ENCODE data around the gene SH3D21.

Gene SH3D21

DNA sequence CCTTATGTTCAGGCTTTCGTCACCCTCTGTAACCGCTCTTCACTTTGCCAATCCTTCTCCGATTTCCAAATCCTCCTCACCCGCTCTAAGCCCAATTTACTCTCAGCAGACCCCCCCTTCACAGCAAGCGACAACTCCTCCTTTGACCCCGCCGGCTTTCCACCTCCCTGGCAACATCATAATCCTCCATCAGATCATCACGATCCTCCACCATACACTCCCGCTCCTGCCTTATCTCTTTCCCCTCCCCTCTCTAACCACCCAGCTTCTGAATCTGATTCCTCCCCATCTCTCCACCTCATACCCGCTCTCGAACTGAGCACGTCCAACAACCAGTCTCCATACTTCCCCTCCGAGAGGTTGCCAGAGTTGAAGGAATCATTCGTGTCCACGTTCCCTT, 24.8 kb downstream of the SH3D21 start:
- FAIRE-seq: no peak

GRCh38 chr1:36337830-36338229, 31.7 kb downstream of the SH3D21 start:
- no peak for FAIRE-seq

DNA sequence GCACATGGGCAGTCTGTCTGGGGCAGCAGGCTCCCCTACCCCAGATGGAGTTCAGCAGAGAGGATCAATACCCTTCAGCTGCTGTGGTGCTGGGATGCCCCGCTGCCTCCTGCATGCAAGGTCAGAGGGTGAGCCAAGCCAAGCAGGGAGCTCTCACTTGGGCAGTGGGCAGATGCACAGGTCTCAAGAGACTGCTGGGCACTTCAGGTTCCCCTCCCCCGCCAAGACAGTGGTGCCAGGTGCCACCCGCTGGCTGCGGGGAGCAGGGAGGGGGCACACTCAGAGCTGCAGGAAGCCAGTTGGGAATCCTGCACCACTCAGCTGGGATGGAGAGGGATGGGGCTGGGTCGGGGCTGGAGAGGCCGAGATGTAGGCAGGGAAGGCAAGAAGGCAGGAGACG, 33.0 kb downstream of the SH3D21 start:
- FAIRE-seq: no peak

DNA sequence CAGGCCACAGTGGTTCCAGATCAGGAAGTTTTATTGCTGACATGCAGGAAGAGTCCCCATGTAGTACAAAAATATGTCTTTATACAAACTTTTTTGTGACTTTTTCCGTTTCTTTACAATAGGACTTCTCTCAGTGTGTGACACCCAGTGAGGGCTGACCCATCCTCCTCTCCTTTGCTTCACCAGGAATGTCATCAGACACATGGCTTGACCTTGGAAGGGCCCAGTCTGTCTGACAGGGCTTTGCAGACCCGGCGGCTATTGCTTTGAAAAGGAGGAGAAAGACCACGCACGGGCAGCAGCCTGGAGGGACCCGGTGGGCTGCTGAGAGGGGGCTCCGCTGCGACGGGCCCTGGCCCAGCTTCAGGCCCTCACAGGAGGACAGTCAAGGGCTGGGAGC, 33.4 kb downstream of the SH3D21 start:
- no peak for FAIRE-seq

GRCh38 chr1:36341626-36342320, 35.6 kb downstream of the SH3D21 start:
- FAIRE-seq: no peak

GRCh38 chr1:36342426-36343185, 36.4 kb downstream of the SH3D21 start:
- FAIRE-seq: no peak

DNA sequence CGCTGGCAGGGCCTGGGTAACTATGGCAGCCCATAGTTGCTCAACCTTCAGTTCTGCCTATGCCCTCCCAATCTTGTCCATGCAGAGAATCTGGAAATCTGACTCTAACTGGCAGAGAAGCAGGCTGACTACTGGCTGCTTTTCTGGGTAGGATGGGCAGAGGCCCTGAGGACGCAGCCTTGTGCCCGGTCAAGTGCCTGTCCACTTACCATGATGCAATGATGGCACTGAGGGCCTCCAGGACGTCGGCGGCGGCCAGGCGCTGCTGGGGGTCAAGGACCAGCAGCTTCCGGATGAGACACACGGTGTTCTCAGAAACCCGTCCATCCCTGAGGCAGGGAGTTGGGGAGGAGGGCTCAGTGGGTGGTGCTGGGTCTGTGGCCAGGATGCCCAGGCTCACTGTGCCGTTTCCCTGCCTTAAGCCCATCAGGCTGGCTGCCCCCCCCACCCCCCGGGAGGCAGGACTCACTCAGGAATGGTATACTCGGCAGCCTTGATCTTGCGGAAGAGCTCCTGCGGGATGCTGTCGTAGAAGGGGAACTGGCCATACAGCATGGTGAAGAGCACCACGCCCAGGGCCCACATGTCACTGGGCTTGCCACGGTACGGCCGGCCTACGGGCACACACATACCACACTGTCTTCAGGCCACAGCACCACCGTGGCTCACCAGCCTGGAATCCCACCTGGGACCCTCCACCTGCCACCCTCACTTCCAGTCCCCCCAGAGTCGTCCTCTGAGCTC, 37.7 kb downstream of the SH3D21 start:
- FAIRE-seq: no peak

DNA sequence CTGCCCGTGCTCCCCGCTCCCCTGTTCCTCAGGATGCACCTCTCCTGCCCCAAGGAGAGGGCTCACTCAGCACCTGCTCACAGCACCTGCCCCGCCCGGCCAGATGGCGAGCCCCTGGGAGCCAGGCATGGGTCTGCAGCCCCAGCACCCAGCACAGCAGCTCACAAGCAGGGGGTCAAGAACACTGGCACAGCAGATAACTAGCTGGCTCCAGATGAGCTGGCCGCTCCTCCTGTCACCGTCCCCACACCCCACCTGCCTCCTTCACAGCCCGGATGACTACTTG, 38.2 kb downstream of the SH3D21 start:
- no peak for FAIRE-seq

DNA sequence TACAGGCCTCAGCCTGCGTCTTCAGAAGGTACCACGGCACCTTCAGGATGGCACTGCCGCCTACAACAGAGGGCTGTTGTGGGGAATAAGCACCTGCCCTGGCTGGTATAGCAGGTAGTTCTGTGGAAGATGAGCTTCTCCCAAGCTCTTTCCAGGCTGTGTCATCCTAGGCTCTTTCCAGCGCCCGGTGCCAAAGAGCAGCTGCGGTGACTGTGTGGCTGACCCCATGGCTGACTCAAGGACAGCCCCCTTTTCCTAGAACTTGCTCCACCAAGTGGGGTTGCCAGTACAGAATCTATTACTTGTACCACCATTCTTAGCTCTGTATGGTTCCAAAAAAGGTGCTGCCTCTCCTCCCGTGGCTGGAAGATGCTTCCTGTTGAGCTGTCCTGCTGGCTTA, 39.2 kb downstream of the SH3D21 start:
- no peak for FAIRE-seq

DNA sequence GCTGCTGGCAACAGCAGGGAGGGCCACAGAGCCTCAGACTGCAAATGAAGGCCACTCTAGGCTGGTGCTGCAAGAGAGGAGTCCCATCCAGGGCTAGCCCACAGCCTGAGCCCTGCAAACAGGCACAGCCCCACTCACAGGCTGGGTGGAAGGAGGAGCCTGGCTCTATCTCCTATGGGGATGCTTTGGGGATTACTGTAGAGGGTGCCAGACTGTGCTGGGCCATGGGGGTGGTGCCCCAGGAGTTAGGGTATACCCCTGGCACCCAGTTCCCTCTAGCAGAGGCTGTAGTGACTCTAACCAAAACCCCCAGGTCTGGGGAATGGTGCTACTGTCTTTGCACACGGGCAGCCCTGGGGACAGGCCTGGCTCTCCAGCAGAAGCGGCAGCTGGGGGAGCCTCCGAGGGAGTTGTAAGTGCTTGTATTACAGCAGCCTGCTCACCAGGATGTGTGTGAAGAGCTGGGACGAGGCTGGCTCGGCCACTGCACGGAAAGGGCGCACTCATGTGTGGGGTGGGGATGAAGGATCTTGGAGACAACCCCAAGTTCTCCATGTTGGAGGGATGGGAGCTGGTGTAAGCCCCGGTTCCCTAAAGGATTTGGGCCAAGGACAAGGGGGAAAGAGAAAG, 40.7 kb downstream of the SH3D21 start:
- no peak for FAIRE-seq

GRCh38 chr1:36349241-36349671, 43.1 kb downstream of the SH3D21 start:
- no peak for FAIRE-seq

- FAIRE-seq: no peak
Observed at GRCh38 chr1:36349839-36350238, 43.7 kb downstream of the SH3D21 start.

DNA sequence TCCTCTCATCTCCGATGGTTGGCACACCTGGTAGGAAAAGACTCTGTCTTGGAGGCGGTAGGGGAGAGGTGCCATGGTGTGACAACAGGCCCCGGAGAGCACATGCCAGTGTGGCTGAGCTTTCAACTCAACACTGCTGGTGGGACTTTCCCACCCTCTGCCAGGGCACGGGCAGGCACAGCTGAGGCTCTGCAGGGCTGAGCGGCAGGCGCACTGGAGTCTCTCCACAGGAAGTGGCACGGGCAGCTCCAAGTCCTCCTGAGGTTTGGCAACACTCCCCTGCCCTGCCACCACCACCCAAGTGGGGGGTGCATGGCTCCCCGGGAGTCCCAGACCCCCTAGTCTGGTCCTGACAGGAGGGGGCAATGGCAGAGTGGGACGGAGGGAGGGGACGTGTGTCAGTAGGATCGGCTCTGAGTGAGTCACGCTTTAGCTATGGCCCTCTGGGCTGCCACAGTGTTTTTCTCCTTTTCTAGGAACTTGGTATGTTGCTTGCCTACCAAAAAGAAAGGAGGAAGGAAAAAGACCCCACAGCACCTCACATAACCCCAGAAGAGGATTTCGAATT, 44.6 kb downstream of the SH3D21 start:
- FAIRE-seq: no peak

DNA sequence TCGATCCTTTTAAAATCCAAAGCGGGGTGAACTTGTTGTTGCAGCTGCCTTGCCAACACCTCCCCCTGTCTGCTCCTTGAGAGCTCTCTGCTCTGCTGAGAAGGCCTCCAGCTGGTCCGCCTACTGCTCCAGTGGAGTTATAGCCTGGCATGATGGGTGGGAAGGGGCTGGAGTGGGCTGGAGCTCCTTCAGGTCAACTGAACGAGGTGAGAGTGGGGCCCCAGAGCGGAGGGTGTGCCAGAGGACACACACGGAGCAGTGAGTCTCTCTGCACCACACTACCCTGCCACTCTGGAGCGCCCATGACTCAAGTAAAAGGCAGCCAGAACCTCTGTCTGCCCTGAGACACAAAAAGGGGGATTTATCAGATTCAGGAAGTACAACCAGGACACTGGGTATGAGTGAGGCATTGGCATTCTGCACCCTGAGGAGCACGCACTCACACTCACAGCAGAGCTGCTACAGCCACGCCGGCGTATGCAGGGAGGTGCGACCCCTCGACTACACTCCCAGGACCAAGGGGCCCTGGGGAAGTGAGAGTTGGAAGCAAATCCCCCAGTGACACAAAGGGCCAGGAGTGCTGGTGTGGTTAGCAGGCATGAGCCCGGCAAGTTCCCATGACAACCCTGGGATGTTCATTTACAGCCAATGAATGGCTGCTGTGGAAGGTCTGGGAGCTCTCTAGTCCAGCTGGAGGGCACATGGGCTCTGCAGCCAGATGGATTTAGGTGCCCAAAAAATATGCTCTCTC, 45.2 kb downstream of the SH3D21 start:
- FAIRE-seq: no peak

GRCh38 chr1:36352125-36352909, 46.1 kb downstream of the SH3D21 start:
- no peak for FAIRE-seq

DNA sequence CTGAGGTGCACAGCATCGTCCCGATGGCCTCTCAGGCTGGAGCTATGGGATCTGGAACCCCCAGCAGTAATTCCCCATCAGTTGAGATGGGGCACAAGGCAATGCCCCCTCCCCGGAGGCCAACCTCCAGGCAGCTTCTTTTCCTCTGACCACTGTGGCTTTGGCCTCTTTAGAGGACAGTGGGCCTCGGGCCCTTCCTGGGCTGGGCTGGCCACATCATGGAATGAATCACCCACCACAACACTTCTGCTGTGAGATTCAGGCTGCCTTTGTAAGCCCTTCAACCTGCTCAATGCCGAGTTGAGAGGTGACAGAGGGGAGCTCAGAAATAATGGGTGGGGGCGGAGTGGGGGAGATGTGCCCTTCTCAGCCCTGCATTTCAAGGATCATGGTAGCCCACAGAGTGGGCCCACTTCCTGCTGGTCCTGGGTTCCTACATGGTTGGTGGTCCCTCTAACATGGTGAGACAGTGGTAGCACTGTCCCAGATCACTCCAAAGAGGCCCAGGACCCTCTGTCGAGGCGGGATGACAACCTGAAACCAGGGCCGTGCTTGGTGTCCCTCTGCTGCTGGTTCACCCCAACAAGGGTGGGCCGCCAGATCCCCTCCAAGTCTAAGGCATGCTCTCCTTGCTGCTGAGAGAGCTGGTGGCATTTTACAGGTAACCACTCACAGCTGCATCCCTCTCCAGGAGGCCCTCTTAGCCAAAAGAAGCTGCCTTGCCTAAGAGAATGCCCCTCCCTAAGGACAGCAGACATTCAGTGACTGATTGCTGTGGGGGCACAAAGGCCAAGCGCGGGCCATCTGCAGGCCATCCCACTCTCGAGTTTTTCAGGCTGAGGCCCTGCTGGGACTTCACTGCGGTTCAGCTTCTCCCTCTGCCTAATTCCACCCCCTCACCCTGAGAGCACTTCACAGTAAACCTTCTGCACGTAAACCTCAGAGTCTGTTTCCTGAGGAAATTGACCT, 47.0 kb downstream of the SH3D21 start:
- FAIRE-seq: no peak

DNA sequence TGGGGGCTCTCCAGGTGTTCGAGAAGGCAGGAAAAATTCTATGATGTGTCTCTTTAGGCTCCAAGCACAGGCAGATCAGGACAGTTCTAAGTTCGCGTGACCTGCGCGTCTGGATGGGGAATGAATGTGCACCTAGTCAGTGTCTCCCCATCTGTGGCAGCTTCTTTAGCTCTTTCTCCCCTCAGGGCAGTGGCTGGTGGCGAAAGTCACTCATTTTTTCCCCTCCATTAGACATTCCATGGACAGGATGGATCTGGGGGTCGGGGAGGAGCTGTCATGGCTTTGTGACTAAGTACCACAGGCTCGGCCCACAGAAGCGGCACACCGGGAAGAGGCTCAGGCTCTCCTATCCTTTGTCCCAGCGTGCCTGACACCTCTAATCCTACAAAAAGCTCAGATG, 48.3 kb downstream of the SH3D21 start:
- FAIRE-seq: no peak

DNA sequence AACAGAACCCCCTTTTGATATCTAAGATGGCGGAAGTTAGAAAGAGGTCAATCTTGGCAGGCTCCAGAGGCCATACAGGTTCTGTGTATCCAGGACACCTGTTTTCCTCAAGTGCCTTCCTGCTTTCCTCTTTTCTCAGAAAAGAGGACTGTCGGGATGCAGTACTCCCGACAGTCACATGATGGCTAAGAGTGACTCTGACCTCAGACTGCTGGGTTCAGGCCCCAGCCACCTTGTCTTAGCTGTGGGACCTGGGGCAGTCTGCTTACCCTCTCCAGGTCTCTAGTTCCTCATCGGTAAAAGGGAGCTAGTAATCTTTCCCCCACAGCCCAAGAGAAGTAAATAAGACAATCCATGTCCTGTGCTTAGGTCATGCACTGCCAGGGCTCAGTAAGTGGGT, 49.6 kb downstream of the SH3D21 start:
- FAIRE-seq: no peak

GRCh38 chr1:36358514-36359084, 52.4 kb downstream of the SH3D21 start:
- no peak for FAIRE-seq

- FAIRE-seq: no peak
Observed at GRCh38 chr1:36359383-36359782, 53.2 kb downstream of the SH3D21 start.
